HG03521 (cell line): ENCODE data around the gene ZSCAN25.
"Not testable (repeated sequence)": the region's sequence is repeated elsewhere in the genome, so short reads cannot be mapped to it uniquely, and the experiment has no call there.

ENCODE experiments used
- ATAC-seq: cut with Tn5 transposase; IDR thresholded peaks from one replicate; pipeline ENCODE4 v1.9.1; 2021; ENCODE audit warnings: mild to moderate bottlenecking, moderate library complexity; ENCODE audit not compliant: unreplicated experiment

ZSCAN25 gene

GRCh38 chr7:99617192-99617781, 541 bp downstream of the ZSCAN25 start:
- no peak for ATAC-seq

GRCh38 chr7:99618726-99619125, 2.0 kb downstream of the ZSCAN25 start:
- no peak for ATAC-seq

- no peak for ATAC-seq
Observed at GRCh38 chr7:99619571-99620130, 2.9 kb downstream of the ZSCAN25 start.

- ATAC-seq, result no peak
Observed at GRCh38 chr7:99621271-99621670, 4.5 kb downstream of the ZSCAN25 start.

- ATAC-seq, result no peak
Observed at GRCh38 chr7:99622596-99622995, 5.8 kb downstream of the ZSCAN25 start.

GRCh38 chr7:99623091-99623693, 6.4 kb downstream of the ZSCAN25 start:
- no peak for ATAC-seq

GRCh38 chr7:99623702-99624447, 7.1 kb downstream of the ZSCAN25 start:
- ATAC-seq, result no peak

- ATAC-seq, result no peak
Observed at GRCh38 chr7:99624484-99624883, 7.7 kb downstream of the ZSCAN25 start.

GRCh38 chr7:99625321-99625720, 8.6 kb downstream of the ZSCAN25 start:
- ATAC-seq, result no peak

GRCh38 chr7:99625961-99626360, 9.2 kb downstream of the ZSCAN25 start:
- ATAC-seq, result no peak

GRCh38 chr7:99626661-99627060, 9.9 kb downstream of the ZSCAN25 start:
- no peak for ATAC-seq

GRCh38 chr7:99627513-99627912, 10.8 kb downstream of the ZSCAN25 start:
- no peak for ATAC-seq

GRCh38 chr7:99628471-99629465, 12.0 kb downstream of the ZSCAN25 start:
- ATAC-seq, result no peak

- ATAC-seq, result no peak
Observed at GRCh38 chr7:99629643-99630042, 12.9 kb downstream of the ZSCAN25 start.

- no peak for ATAC-seq
Observed at GRCh38 chr7:99631295-99632109, 14.8 kb downstream of the ZSCAN25 start.

- ATAC-seq, result not testable (repeated sequence)
Observed at GRCh38 chr7:99637414-99637813, 20.7 kb downstream of the ZSCAN25 start.

GRCh38 chr7:99638731-99639130, 22.0 kb downstream of the ZSCAN25 start:
- ATAC-seq, result no peak

- no peak for ATAC-seq
Observed at GRCh38 chr7:99639267-99639666, 22.5 kb downstream of the ZSCAN25 start.

- ATAC-seq, result no peak
Observed at GRCh38 chr7:99642027-99642426, 25.3 kb downstream of the ZSCAN25 start.

- no peak for ATAC-seq
Observed at GRCh38 chr7:99643464-99643863, 26.7 kb downstream of the ZSCAN25 start.
